ENCODE data around the gene GIT2. TPM values are rescaled to one million over a fixed set of nuclear protein-coding genes. Genes with fewer than 3 reads are reported as not detected.
"Not testable (repeated sequence)": the region's sequence is repeated elsewhere in the genome, so short reads cannot be mapped to it uniquely, and the experiment has no call there.

GIT2 gene
- total and polyA plus RNA-seq, 9 donors: 37.1 to 63.0 (median 45.9) TPM

DNA sequence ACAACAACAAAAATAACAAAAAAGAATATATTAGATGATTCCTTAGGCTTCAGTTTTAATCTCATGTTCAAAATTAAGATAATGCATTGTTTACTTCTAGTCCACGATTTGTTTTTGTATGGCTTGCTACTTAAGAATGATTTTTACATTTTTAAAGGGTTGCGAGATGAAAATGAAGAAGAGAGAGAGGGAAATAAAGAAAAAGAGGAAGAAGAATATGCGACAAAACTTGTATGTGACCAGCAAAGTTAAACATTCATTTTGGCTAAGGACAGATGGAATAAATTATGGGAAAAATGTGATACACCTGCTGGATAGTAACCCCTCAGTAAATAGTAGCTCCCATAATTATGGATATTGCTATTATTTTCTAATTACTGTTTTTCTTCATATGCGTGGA is 1.2 kb upstream of the GIT2 start:
- no peak for DNase-seq
- H3K27ac ChIP-seq (ENCODE audit: low read length): no peak overlapping the region
- H3K36me3 ChIP-seq (ENCODE audit: control insufficient read depth, insufficient read depth, low read length): peaks cover 4% of the 10 kb centered on the region
- WGBS (ENCODE audit: insufficient coverage): no CpG with 5 or more reads among the region's 4 CpGs
- no peak overlapping the region for H3K4me3 ChIP-seq (ENCODE audit: low read length)
- no peaks in the 10 kb centered on the region for H3K9me3 ChIP-seq (replicated peaks; ENCODE audit: control insufficient read depth, low read depth, low read length)
- no peaks in the 10 kb centered on the region for H3K27me3 ChIP-seq (ENCODE audit: control insufficient read depth, insufficient read depth, low read length)
- H3K4me1 ChIP-seq (ENCODE audit: control insufficient read depth, insufficient read depth, low read length): peaks cover 25% of the 10 kb centered on the region

DNA sequence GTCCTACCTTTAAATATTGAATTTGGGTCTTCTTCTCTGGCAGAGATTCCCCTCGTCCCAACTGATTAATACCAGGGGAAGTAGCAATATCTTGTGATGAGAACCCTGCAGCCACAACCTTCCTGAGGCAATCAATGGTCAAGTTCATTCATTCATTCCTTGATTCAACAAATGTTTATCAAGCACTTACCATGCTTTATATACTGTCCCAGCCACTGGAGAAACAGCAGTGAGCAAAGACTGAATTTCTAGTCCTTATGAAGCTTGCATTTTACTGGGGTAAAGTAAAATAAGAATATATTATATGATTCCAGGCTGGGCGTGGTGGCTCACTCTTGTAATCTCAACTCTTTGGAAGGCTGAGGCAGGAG is 300 bp upstream of the GIT2 start:
- Histone ChIP-seq H3K9me3 (replicated peaks; ENCODE audit: control insufficient read depth, low read depth, low read length) (no peaks in the 10 kb centered on the region), H3K4me3 (ENCODE audit: low read length) (peak overlapping the region; percentile 77), H3K4me1 (ENCODE audit: control insufficient read depth, insufficient read depth, low read length) (peaks cover 25% of the 10 kb centered on the region), H3K27ac (ENCODE audit: low read length) (no peak overlapping the region), H3K27me3 (ENCODE audit: control insufficient read depth, insufficient read depth, low read length) (no peaks in the 10 kb centered on the region), H3K36me3 (ENCODE audit: control insufficient read depth, insufficient read depth, low read length) (peaks cover 9% of the 10 kb centered on the region)
- WGBS (ENCODE audit: insufficient coverage): 100% methylated on average over 1 of the region's 2 CpGs
- DNase-seq: no peak

DNA sequence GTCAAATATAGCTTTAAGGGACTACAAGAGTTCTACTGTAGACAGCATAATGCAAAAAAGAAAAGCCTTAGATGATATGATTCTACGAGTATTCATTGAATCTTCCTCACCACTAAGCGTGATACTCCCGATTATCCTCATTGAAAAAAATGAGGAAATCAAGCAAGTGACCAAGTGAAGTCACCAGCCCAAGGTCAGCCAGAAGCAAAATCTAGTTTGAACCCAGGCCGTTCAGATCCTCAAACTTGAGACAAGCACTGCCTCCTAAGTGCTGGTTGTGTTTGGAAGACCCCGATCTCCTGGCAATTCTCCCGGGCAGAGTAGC is 845 bp downstream of the GIT2 start:
- Histone ChIP-seq H3K27ac (ENCODE audit: low read length) (peak overlapping the region; percentile 82), H3K9me3 (replicated peaks; ENCODE audit: control insufficient read depth, low read depth, low read length) (no peaks in the 10 kb centered on the region), H3K27me3 (ENCODE audit: control insufficient read depth, insufficient read depth, low read length) (no peaks in the 10 kb centered on the region), H3K36me3 (ENCODE audit: control insufficient read depth, insufficient read depth, low read length) (peaks cover 16% of the 10 kb centered on the region), H3K4me1 (ENCODE audit: control insufficient read depth, insufficient read depth, low read length) (peaks cover 22% of the 10 kb centered on the region), H3K4me3 (ENCODE audit: low read length) (peak overlapping the region; percentile 77)
- no peak for DNase-seq
- WGBS (ENCODE audit: insufficient coverage): 2% methylated on average over 6 of the region's 6 CpGs

DNA sequence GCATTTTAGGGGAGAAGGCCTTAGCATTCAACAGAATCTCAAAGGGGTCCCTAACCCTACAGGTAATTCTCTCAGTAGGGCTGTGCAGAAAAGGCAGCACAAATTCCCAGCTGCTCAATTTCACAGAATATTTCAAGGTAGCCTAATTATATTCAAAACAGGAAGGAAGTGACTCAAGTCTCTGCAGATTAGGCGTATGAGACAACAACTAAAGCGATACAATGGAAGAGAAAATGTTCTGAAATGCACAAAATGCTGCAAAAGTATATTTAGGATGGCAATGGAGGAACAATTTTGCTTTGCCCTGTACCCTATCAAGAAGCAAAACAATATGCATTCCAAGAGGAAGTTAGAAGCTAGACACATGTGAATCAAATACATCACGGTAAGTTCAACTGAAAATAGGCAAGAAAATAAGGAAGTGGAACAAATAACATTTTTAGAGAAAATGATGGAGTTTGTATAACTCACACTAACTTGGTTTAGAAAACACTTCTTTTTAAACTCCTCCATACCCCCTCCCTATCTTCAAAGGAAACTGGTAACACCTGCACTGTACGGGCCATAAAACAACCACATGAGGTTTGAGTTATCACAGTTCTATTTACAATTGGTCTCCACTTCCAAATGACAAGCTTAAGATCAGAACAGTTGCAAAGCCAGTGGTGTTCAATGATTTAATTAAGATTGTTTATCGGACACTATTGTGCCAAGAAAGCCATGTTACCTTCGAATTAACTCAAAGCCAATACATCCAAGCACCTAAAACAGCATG is 1.6 kb downstream of the GIT2 start:
- DNase-seq: peak; percentile 28
- no peaks in the 10 kb centered on the region for H3K27me3 ChIP-seq (ENCODE audit: control insufficient read depth, insufficient read depth, low read length)
- H3K36me3 ChIP-seq (ENCODE audit: control insufficient read depth, insufficient read depth, low read length): peaks cover 18% of the 10 kb centered on the region
- H3K4me3 ChIP-seq (ENCODE audit: low read length): peak overlapping the region; percentile 77
- peak overlapping the region; percentile 82 for H3K27ac ChIP-seq (ENCODE audit: low read length)
- peaks cover 17% of the 10 kb centered on the region for H3K4me1 ChIP-seq (ENCODE audit: control insufficient read depth, insufficient read depth, low read length)
- no peaks in the 10 kb centered on the region for H3K9me3 ChIP-seq (replicated peaks; ENCODE audit: control insufficient read depth, low read depth, low read length)
- WGBS (ENCODE audit: insufficient coverage): 17% methylated on average over 1 of the region's 6 CpGs

DNA sequence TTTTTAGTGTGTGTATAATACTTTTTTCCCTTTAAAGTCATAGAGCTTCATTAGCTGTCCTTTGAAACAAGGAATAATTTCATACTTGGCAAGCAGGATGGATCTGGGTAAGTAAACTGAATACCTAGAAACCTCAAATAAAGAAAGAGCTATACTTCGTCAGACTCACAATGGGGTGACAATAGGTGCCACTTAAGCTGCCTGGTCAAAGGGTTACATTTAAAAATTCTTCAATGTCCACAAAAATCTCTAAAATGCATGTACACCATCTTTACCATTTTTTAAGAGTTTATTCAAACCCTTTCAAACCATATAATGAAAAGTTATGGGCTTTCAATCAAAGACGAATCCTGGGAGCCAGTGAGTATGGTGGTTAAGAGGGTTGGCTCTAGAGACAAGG is 3.1 kb downstream of the GIT2 start:
- WGBS (ENCODE audit: insufficient coverage): no CpG with 5 or more reads among the region's 2 CpGs
- no peak overlapping the region for H3K27ac ChIP-seq (ENCODE audit: low read length)

DNA sequence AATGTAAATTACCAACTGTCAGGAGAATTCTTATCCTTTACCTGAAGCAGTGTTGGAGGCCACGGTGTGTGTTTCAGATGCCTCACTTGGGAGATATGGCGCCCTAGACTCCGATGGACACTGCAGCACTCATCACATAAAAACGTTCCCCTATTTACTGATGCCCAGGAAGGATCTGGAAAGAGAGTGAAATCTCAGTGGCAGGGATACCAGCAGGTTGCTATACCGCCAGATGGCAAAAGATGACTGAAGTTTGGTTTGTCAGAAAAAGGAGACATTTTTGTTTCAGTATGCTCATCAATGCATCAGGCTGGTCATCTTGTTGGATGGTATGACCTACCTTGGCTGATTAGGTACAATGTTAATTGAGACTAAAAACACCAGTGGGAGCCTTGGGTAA is 4.6 kb downstream of the GIT2 start:
- H3K4me1 ChIP-seq (ENCODE audit: control insufficient read depth, insufficient read depth, low read length): peaks cover 6% of the 10 kb centered on the region
- H3K27me3 ChIP-seq (ENCODE audit: control insufficient read depth, insufficient read depth, low read length): no peaks in the 10 kb centered on the region
- no peak overlapping the region for H3K27ac ChIP-seq (ENCODE audit: low read length)
- no peak overlapping the region for H3K4me3 ChIP-seq (ENCODE audit: low read length)
- WGBS (ENCODE audit: insufficient coverage): 100% methylated on average over 1 of the region's 5 CpGs
- no peaks in the 10 kb centered on the region for H3K9me3 ChIP-seq (replicated peaks; ENCODE audit: control insufficient read depth, low read depth, low read length)
- no peak for DNase-seq
- H3K36me3 ChIP-seq (ENCODE audit: control insufficient read depth, insufficient read depth, low read length): peaks cover 42% of the 10 kb centered on the region

More for the DNA sequence above, 3.1 kb downstream of the GIT2 start:
- H3K4me1 ChIP-seq (ENCODE audit: control insufficient read depth, insufficient read depth, low read length): peaks cover 12% of the 10 kb centered on the region
- H3K27me3 ChIP-seq (ENCODE audit: control insufficient read depth, insufficient read depth, low read length): no peaks in the 10 kb centered on the region
- DNase-seq: no peak
- H3K4me3 ChIP-seq (ENCODE audit: low read length): no peak overlapping the region
- peaks cover 30% of the 10 kb centered on the region for H3K36me3 ChIP-seq (ENCODE audit: control insufficient read depth, insufficient read depth, low read length)
- no peaks in the 10 kb centered on the region for H3K9me3 ChIP-seq (replicated peaks; ENCODE audit: control insufficient read depth, low read depth, low read length)

DNA sequence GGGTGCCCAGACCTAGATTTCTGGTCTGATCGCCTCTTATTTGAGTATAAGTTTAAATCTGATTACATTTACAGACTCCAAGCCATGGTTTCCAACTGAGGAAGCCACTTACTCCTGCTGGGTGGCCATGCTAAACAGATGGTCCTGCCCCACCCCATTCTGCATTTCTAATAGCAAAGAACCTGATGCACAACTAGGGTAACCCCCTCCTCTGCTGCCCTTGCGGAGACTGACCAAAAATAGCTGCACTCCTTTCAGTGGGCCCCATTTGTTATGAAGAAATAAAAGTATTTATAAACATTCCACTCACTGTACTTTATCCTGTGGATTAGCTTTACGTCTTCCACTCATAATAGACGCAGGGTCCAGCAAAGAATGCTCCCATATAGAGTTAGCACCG is 6.8 kb downstream of the GIT2 start:
- Histone ChIP-seq H3K36me3 (ENCODE audit: control insufficient read depth, insufficient read depth, low read length) (peaks cover 56% of the 10 kb centered on the region), H3K9me3 (replicated peaks; ENCODE audit: control insufficient read depth, low read depth, low read length) (no peaks in the 10 kb centered on the region), H3K27me3 (ENCODE audit: control insufficient read depth, insufficient read depth, low read length) (no peaks in the 10 kb centered on the region), H3K27ac (ENCODE audit: low read length) (peak overlapping the region; percentile 81), H3K4me1 (ENCODE audit: control insufficient read depth, insufficient read depth, low read length) (peaks cover 3% of the 10 kb centered on the region), H3K4me3 (ENCODE audit: low read length) (no peak overlapping the region)
- WGBS (ENCODE audit: insufficient coverage): 90% methylated on average over 2 of the region's 5 CpGs
- DNase-seq: no peak

DNA sequence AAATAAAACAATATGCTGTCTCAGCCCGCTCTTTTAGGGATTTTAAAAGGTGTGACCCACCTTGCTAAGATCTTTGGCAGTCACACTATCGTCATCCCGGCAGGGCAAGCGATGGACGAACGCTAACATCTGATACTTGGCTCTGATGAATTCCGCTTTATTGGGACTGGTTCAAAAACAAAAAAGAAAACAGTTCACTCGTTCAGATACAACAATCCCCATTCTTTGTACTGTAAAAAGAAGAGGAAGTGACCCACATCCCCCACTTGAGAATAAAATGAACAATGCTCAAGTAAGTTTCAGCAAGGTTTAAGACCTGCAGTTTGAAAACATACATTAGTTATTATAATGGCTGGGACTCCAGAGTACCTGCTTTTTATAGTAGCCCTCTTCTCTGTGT is 7.3 kb downstream of the GIT2 start:
- DNase-seq: no peak
- H3K27ac ChIP-seq (ENCODE audit: low read length): peak overlapping the region; percentile 81
- 66% methylated on average over 2 of the region's 8 CpGs for WGBS (ENCODE audit: insufficient coverage)
- no peaks in the 10 kb centered on the region for H3K4me1 ChIP-seq (ENCODE audit: control insufficient read depth, insufficient read depth, low read length)
- H3K27me3 ChIP-seq (ENCODE audit: control insufficient read depth, insufficient read depth, low read length): no peaks in the 10 kb centered on the region
- no peaks in the 10 kb centered on the region for H3K9me3 ChIP-seq (replicated peaks; ENCODE audit: control insufficient read depth, low read depth, low read length)
- H3K36me3 ChIP-seq (ENCODE audit: control insufficient read depth, insufficient read depth, low read length): peaks cover 60% of the 10 kb centered on the region
- no peak overlapping the region for H3K4me3 ChIP-seq (ENCODE audit: low read length)

DNA sequence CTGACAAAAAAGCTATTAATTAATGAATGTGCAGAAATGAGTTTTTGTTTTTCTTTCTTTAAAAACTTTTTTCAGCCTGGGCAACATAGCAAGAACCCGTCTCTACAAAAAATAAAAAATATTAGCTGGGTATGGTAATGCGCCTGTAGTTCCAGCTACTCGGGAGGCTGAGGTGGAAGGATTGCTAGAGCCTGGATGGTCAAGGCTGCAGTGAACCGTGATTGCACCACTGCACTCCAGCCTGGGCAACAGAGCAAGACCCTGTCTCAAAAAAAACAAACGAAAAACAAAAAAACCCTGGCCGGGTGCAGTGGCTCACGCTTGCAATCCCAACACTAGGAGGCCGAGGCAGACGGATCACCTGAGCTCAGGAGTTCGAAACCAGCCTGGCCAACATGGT is 7.9 kb downstream of the GIT2 start:
- Histone ChIP-seq H3K9me3 (replicated peaks; ENCODE audit: control insufficient read depth, low read depth, low read length) (no peaks in the 10 kb centered on the region), H3K27me3 (ENCODE audit: control insufficient read depth, insufficient read depth, low read length) (no peaks in the 10 kb centered on the region), H3K36me3 (ENCODE audit: control insufficient read depth, insufficient read depth, low read length) (peaks cover 66% of the 10 kb centered on the region), H3K4me3 (ENCODE audit: low read length) (no peak overlapping the region), H3K27ac (ENCODE audit: low read length) (peak overlapping the region; percentile 20), H3K4me1 (ENCODE audit: control insufficient read depth, insufficient read depth, low read length) (no peaks in the 10 kb centered on the region)
- DNase-seq: no peak
- WGBS (ENCODE audit: insufficient coverage): 91% methylated on average over 6 of the region's 10 CpGs

DNA sequence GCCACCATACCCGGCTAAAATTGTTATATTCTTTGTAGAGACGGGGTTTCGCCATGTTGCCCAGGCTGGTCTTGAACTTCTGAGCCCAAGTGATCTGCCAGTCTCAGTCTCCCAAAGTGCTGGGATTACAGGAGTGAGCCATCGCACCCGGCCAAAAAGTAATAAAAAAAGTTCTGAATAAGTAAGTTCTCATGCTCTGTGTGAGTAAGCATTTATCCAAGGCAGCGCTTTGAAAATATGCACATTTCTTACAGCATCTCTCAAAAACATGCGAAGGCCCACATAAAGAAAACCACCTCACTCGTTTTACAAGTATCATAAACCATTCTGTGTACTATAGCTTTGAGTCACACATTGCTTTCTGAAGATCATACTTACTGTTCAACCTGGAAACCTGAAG is 8.6 kb downstream of the GIT2 start:
- H3K27ac ChIP-seq (ENCODE audit: low read length): no peak overlapping the region
- H3K36me3 ChIP-seq (ENCODE audit: control insufficient read depth, insufficient read depth, low read length): peaks cover 68% of the 10 kb centered on the region
- WGBS (ENCODE audit: insufficient coverage): 91% methylated on average over 5 of the region's 8 CpGs

DNA sequence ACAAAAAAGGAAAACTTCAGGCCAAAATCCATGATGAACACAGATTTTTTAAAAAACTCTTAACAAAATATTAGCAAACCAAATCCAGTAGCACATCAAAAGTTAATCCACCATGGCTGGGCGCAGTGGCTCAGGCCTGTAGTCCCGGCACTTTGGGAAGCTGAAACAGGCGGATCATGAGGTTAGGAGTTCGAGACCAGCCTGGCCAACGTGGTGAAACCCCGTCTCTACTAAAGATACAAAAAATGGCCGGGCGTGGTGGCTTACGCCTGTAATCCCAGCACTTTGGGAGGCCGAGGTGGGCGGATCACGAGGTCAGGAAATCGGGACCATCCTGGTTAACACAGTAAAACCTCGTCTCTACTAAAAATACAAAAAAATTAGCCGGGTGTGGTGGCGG is 9.9 kb downstream of the GIT2 start:
- WGBS (ENCODE audit: insufficient coverage): 98% methylated on average over 9 of the region's 16 CpGs
- H3K36me3 ChIP-seq (ENCODE audit: control insufficient read depth, insufficient read depth, low read length): peaks cover 70% of the 10 kb centered on the region

More for the DNA sequence above, 8.6 kb downstream of the GIT2 start:
- no peaks in the 10 kb centered on the region for H3K9me3 ChIP-seq (replicated peaks; ENCODE audit: control insufficient read depth, low read depth, low read length)
- H3K4me1 ChIP-seq (ENCODE audit: control insufficient read depth, insufficient read depth, low read length): no peaks in the 10 kb centered on the region
- no peak for DNase-seq
- H3K4me3 ChIP-seq (ENCODE audit: low read length): no peak overlapping the region
- H3K27me3 ChIP-seq (ENCODE audit: control insufficient read depth, insufficient read depth, low read length): no peaks in the 10 kb centered on the region

More for the DNA sequence above, 9.9 kb downstream of the GIT2 start:
- H3K9me3 ChIP-seq (replicated peaks; ENCODE audit: control insufficient read depth, low read depth, low read length); H3K27me3 ChIP-seq (ENCODE audit: control insufficient read depth, insufficient read depth, low read length); DNase-seq; H3K4me3 ChIP-seq (ENCODE audit: low read length); H3K4me1 ChIP-seq (ENCODE audit: control insufficient read depth, insufficient read depth, low read length); H3K27ac ChIP-seq (ENCODE audit: low read length): not testable (repeated sequence)
